DOHH2 (cell line): Measurements from ENCODE around the gene RANGAP1.

Experiments used
- H3F3A ChIP-seq: fragments of 200-600 bp; sonication (generic), shearing (Covaris generic); 2 replicates; pipeline ENCODE4 v1.6.0; 2016; ENCODE audit warnings: antibody characterized with exemption, mild to moderate bottlenecking; ENCODE audit not compliant: control insufficient read depth, insufficient read depth
- H3K27ac ChIP-seq: fragments of 200-600 bp; sonication (generic); 2 replicates; pipeline ENCODE4 v1.5.1; 2014; ENCODE audit warnings: low read depth, mild to moderate bottlenecking, low read length, moderate library complexity
- H3K27me3 ChIP-seq: fragments of 200-600 bp; sonication (generic); 2 replicates; pipeline ENCODE4 v1.6.1; 2014; ENCODE audit warnings: mild to moderate bottlenecking, low read length, mixed read lengths; ENCODE audit not compliant: control insufficient read depth
- H3K36me3 ChIP-seq: fragments of 200-600 bp; sonication (generic); 2 replicates; pipeline ENCODE4 v1.6.1; 2014; ENCODE audit warnings: mild to moderate bottlenecking, low read length, moderate library complexity, mixed read lengths; ENCODE audit not compliant: control insufficient read depth
- H3K4me1 ChIP-seq: fragments of 200-600 bp; sonication (generic); 2 replicates; pipeline ENCODE4 v1.6.1; 2014; ENCODE audit warnings: mild to moderate bottlenecking, low read length, mixed read lengths; ENCODE audit not compliant: control insufficient read depth
- H3K4me2 ChIP-seq: fragments of 200-600 bp; sonication (generic); 2 replicates; pipeline ENCODE4 v1.6.0; 2014; ENCODE audit warnings: mild to moderate bottlenecking, low read length, moderate library complexity
- H3K4me3 ChIP-seq: fragments of 200-600 bp; sonication (generic); 2 replicates; pipeline ENCODE4 v1.5.1; 2014; ENCODE audit warnings: mild to moderate bottlenecking, low read length, mixed read lengths
- H3K79me2 ChIP-seq: fragments of 200-600 bp; sonication (generic); 2 replicates; pipeline ENCODE4 v1.6.1; 2014; ENCODE audit warnings: mild to moderate bottlenecking, low read length, mixed read lengths; ENCODE audit not compliant: control insufficient read depth
- H3K9me2 ChIP-seq: fragments of 200-600 bp; sonication (generic); replicated peaks from 2 replicates; pipeline ENCODE4 v1.6.1; 2014; ENCODE audit warnings: mild to moderate bottlenecking, low read length, mixed read lengths; ENCODE audit not compliant: control insufficient read depth
- H3K9me3 ChIP-seq: fragments of 200-600 bp; sonication (generic); 2 replicates; pipeline ENCODE4 v1.6.1; 2014; ENCODE audit warnings: antibody characterized with exemption, low read length, mixed read lengths; ENCODE audit not compliant: control insufficient read depth, insufficient read depth
- H4K20me1 ChIP-seq: fragments of 200-600 bp; sonication (generic); 2 replicates; pipeline ENCODE4 v1.6.0; 2014; ENCODE audit warnings: low read depth, mild to moderate bottlenecking, antibody characterized with exemption, low read length, moderate library complexity; ENCODE audit not compliant: control insufficient read depth, insufficient read depth
- CTCF ChIP-seq: fragments of 200-600 bp; sonication (generic); IDR thresholded peaks from one replicate; pipeline ENCODE4 v1.5.1; 2014; ENCODE audit warnings: antibody characterized with exemption, mild to moderate bottlenecking, low read depth, low read length; ENCODE audit not compliant: poor library complexity, severe bottlenecking
- EZH2phosphoT487 ChIP-seq: fragments of 200-600 bp; sonication (generic); IDR thresholded peaks from 2 replicates; pipeline ENCODE4 v1.6.1; 2017; ENCODE audit warnings: borderline replicate concordance, mild to moderate bottlenecking, antibody characterized with exemption, low read length, moderate library complexity, mixed read lengths

The RANGAP1 gene

GRCh38 chr22:41226723-41227655, 59.0 kb downstream of the RANGAP1 start:
- no peak for TF ChIP-seq CTCF
- TF ChIP-seq EZH2phosphoT487, result no peak
- H3K27ac ChIP-seq, result no peak overlapping the region
- H3K4me3 ChIP-seq, result no peak overlapping the region
- no peaks in the 10 kb centered on the region for H3K79me2 ChIP-seq
- no peaks in the 10 kb centered on the region for H3K4me1 ChIP-seq
- 0 out of 2 replicates have a peak, but pooled peaks cover 4% of the 10 kb centered on the region for H4K20me1 ChIP-seq
- H3K36me3 ChIP-seq, result peaks cover 81% of the 10 kb centered on the region
- no peak overlapping the region for H3K4me2 ChIP-seq
- H3F3A ChIP-seq, result no peaks in the 10 kb centered on the region
- H3K27me3 ChIP-seq, result no peaks in the 10 kb centered on the region
- no peaks in the 10 kb centered on the region for H3K9me3 ChIP-seq
- no peaks in the 10 kb centered on the region for H3K9me2 ChIP-seq

GRCh38 chr22:41223535-41223934, 62.5 kb downstream of the RANGAP1 start:
- Histone ChIP-seq H3K9me3 (no peaks in the 10 kb centered on the region), H3K4me3 (no peak overlapping the region), H3K27me3 (no peaks in the 10 kb centered on the region), H3K9me2 (no peaks in the 10 kb centered on the region), H3F3A (no peaks in the 10 kb centered on the region), H3K27ac (no peak overlapping the region), H3K4me1 (no peaks in the 10 kb centered on the region), H3K36me3 (peaks cover 89% of the 10 kb centered on the region), H3K79me2 (no peaks in the 10 kb centered on the region), H4K20me1 (no peaks in the 10 kb centered on the region), H3K4me2 (no peak overlapping the region)
- TF ChIP-seq EZH2phosphoT487 (no peak), CTCF (no peak)

DNA sequence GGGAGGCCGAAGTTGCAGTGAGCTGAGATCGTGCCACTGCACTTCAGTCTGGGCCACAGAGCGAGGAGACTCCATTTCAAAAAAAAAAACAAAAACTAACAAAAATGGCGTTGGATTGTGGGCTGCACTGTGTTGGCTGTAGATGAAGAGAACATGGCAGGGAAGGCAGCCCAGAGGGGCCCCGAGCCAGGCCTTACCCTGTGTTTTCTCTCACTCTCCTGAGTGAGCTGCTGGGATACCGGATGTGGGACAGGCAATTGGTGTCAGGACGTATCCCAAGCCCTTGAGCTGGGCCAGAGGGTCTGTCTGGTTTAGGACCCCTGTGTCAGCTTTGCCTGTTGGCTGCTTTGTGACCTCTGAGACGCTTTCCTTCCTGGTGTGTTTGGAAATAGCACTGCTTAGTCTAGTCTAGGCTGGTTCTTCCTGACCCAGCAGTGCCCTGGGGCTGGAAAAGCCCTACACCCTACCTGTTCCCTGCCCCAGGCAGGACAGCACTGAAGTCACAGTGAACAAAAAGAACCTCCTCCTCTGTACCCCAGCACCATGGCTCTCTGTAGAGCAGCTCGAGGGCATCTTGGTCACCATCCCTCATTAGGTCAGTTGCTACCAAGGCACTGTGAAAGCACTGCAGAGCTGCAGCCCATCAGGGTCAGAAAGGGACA, 63.0 kb downstream of the RANGAP1 start:
- no peak for TF ChIP-seq EZH2phosphoT487

More for the DNA sequence above, 63.0 kb downstream of the RANGAP1 start:
- Histone ChIP-seq H3K4me3 (no peak overlapping the region), H3K79me2 (no peaks in the 10 kb centered on the region), H3K4me1 (peaks cover under 1% of the 10 kb centered on the region), H3F3A (no peaks in the 10 kb centered on the region), H3K9me2 (no peaks in the 10 kb centered on the region), H3K27ac (no peak overlapping the region), H3K36me3 (peaks cover 86% of the 10 kb centered on the region), H4K20me1 (no peaks in the 10 kb centered on the region), H3K27me3 (no peaks in the 10 kb centered on the region), H3K4me2 (no peak overlapping the region), H3K9me3 (no peaks in the 10 kb centered on the region)
